GM12891 (cell line): ENCODE measurements around the gene SCP2.

Experiments
- PAX5 ChIP-seq: IDR thresholded peaks from 2 replicates; pipeline ENCODE4 v1.6.1; 2011; ENCODE audit warnings: low read length, moderate library complexity, mild to moderate bottlenecking; ENCODE audit not compliant: insufficient read depth, severe bottlenecking
- POLR2A ChIP-seq: IDR thresholded peaks from 2 replicates; pipeline ENCODE4 v1.6.1; 2011; ENCODE audit warnings: low read depth, low read length, control low read depth
- POLR2AphosphoS5 ChIP-seq: IDR thresholded peaks from 2 replicates; pipeline ENCODE4 v1.6.1; 2011; ENCODE audit warnings: low read depth, low read length, control low read depth
- POU2F2 ChIP-seq: IDR thresholded peaks from 2 replicates; pipeline ENCODE4 v1.6.1; 2011; ENCODE audit warnings: low read depth, mild to moderate bottlenecking, control low read depth, low read length, moderate library complexity
- SPI1 ChIP-seq: IDR thresholded peaks from 2 replicates; pipeline ENCODE4 v1.6.1; 2011; ENCODE audit warnings: low read depth, low read length, control low read depth
- TAF1 ChIP-seq: IDR thresholded peaks from 2 replicates; pipeline ENCODE4 v1.6.1; 2011; ENCODE audit warnings: low read depth, low read length, control low read depth

- TF ChIP-seq POU2F2, result no peak
- TF ChIP-seq POLR2A, result no peak
- no peak for TF ChIP-seq POLR2AphosphoS5
- TF ChIP-seq TAF1, result no peak
- no peak for TF ChIP-seq SPI1
- TF ChIP-seq PAX5, result no peak
Observed at GRCh38 chr1:53020588-53020987, 93.5 kb downstream of the SCP2 start.
